HT-29 (cell line): ENCODE results near the gene SPIN2A. TPM values are rescaled to one million over a fixed set of nuclear protein-coding genes. Genes with fewer than 3 reads are reported as not detected.
A peak's percentile ranks its signal among the peaks of the same experiment; 100 is the strongest.
"Not testable (repeated sequence)": the region's sequence is repeated elsewhere in the genome, so short reads cannot be mapped to it uniquely, and the experiment has no call there.

Source experiments
- DNase-seq: peaks from one replicate; pipeline ENCODE4 v3.0.0-alpha.2; 2015; ENCODE audit warnings: low spot score
- total RNA-seq: library from RNA; depleted of rRNA; stranded (reverse); fragments of >200 nt; shearing (Covaris generic); gene quantifications from 2 replicates; pipeline ENCODE4 v1.2.3, GENCODE V29; 2014; rRNA removed

Gene SPIN2A
- 0.08 and 0.56 TPM in 2 replicates for total RNA-seq

DNA sequence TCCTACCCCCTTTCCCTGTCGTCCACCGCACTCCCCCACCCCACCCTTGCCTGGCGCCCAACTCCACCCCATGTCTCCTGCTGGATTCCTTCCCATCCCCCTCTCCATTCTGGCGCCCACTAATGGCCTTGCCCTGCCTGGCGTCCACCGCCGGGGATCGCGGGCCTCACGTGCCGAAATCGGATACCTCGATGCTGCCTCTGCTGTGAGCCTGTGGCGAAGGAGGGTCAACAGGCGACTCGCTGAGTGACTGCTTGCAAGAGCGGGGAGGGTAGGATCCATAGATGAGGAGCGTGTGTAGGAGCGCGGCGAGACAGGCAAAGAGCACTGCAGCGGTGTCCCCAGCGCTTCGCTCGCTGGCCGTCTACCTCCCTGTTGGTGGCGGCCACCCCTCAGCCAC lies at the start of gene SPIN2A:
TSS of gene SPIN2A (minus strand) at position 325 of the 400 bp plus-strand sequence. CDS start 800 bp downstream, outside the sequence.
- not testable (repeated sequence) for DNase-seq

DNA sequence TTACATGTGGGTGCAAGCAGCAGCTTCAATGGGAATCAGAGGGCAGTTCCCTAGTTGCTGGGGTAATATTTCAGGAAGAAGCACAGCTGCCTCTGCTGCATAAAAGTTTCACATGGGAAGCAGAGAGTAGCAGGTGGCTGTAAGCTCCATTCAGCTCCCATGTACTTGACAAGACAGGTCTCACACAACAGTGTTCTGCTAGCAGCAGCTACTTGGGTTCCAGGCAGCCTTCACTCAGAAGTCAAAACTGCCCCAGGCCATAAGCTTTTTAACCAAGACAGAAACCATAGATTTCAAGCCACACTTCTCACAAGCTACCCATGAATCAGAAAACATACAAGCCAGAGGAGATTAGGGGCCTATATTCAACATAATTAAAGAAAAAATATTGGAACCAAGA lies 41.4 kb upstream of the SPIN2A start:
- DNase-seq: no peak

- no peak for DNase-seq
These were observed 39.9 kb upstream of the SPIN2A start for GRCh38 chrX:57177070-57177469.

- no peak for DNase-seq
These were observed 35.3 kb upstream of the SPIN2A start for GRCh38 chrX:57172544-57172943.

- peak; percentile 65 for DNase-seq
These were observed 19.3 kb upstream of the SPIN2A start for GRCh38 chrX:57156397-57157049.

- DNase-seq: no peak
These were observed 18.0 kb upstream of the SPIN2A start for GRCh38 chrX:57155171-57155570.

DNA sequence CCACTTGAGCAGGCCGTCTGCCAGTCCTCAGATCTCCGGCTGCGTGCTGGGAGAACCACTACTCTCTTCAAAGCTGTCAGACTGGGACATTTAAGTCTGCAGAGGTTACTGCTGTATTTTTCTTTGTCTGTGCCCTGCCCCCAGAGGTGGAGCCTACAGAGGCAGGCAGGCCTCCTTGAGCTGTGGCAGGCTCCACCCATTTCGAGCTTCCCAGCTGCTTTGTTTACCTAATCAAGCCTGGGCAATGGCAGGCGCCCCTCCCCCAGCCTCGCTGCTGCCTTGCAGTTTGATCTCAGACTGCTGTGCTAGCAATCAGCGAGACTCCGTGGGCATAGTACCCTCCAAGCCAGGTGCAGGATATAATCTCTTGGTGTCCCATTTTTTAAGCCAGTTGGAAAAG lies 15.0 kb upstream of the SPIN2A start:
- not testable (repeated sequence) for DNase-seq

DNA sequence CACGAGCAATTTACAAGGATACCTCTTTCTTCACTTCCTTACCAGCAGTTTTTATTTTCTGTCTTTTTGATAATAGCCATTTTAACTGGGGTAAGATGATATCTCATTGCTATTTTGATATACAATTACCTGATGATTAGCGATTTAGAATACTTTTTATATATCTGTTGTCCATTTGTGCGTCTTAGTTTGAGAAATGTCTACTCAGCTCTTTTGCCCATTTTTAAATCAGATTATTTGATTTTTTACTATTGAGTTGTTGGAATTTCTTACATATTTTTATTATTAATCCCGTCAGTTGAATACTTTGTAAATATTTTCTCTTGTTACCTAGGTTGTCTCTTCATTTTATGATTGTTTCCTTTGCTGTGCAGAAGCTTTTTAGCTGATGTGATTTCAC lies 1.5 kb upstream of the SPIN2A start:
- no peak for DNase-seq

DNA sequence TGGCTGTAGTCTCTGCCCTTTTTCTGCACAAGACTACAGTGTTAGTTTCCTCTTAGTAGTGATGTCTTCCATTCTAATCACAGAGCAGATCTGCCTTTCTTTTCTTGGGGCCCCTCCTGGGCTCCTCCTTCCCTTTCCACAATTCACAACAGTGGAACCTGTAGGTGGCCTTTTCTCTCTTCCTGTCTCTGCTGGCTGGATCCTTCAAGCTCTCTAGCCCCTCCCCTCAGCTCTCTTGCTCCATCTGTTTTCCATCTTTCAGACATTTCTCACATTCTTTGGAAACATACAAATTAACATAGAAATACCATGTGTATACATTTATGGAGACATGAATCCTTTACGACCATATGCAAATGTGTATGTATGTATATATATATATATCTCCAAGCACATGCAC lies 304 bp upstream of the SPIN2A start:
- no peak for DNase-seq

- DNase-seq: not testable (repeated sequence)
These were observed 608 bp downstream of the SPIN2A start for GRCh38 chrX:57136589-57136988.

DNA sequence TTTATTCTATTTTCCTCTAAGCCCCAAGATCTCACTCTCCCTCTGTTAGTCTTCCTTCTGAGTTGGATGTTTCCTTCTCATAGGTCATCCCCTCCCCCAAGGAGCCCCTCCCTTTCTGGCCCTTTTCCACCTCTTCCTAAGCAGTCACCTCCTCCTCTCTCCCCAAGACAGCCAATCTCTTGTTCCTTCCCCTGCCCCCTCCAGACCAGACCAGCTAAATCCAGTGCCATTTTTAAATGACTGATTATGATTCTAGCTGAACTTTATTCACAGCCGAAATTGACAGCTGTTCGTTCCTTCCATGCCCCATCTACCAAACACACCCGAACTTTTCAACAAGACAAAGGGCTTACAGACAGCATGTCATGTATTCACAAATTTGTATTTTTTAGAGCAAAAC lies 1.9 kb downstream of the SPIN2A start:
- DNase-seq: no peak

- no peak for DNase-seq
These were observed 2.5 kb downstream of the SPIN2A start for GRCh38 chrX:57134702-57135101.

GRCh38 chrX:57133706-57134105 lies 3.5 kb downstream of the SPIN2A start:
- no peak for DNase-seq

GRCh38 chrX:57133284-57133683 lies 3.9 kb downstream of the SPIN2A start:
- DNase-seq: not testable (repeated sequence)

- DNase-seq: no peak
These were observed 5.2 kb downstream of the SPIN2A start for GRCh38 chrX:57132046-57132445.

- no peak for DNase-seq
These were observed 15.4 kb downstream of the SPIN2A start for GRCh38 chrX:57121816-57122215.

DNA sequence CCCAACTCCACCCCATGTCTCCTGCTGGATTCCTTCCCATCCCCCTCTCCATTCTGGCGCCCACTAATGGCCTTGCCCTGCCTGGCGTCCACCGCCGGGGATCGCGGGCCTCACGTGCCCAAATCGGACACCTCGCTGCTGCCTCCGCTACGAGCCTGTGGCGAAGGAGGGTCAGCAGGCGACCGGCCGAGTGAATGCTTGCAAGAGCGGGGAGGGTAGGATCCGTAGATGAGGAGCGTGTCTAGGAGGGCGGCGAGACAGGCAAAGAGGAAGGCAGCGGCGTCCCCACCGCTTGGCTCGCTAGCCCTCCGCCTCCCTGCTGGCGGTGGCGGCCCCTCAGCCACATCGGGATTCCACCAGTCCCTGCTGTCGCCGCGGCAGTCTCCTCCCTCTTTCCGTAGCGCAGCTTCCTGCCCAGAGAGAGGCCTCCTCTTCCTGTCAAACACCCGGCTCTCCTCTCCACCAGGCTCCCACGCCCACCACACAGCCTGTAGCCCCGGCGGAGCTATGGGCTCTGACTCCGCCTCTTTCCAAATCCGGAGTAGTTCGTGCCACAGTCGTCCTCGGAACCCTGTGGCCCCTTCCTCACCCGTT lies 15.9 kb downstream of the SPIN2A start, which contains the start of gene SPIN2B:
TSS of gene SPIN2B (minus strand) at position 387 of the 594 bp plus-strand sequence.
- peak; percentile 65 for DNase-seq

- not testable (repeated sequence) for DNase-seq
These were observed 16.5 kb downstream of the SPIN2A start for GRCh38 chrX:57120619-57121161.

GRCh38 chrX:57119416-57119815 lies 17.8 kb downstream of the SPIN2A start:
- DNase-seq: no peak

DNA sequence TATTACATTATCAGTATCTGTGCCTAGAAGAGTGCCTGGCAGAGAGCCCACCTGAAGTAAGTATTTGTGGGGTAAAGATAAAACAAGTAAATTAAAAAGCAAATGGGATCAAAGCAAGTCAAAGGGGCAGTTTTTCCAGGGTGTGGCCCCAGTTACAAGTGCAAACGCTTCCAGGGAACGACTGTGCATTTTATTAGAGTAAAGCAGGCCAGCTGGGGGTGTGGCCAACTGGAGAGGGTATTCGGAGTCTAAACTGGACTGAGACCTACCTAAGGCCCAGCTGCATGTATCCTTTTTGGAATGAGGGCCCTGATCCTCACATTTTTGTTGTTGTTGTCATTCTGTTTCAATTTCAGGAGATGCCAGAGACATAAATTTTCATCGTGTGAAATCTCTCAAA lies 19.6 kb downstream of the SPIN2A start:
- DNase-seq: not testable (repeated sequence)

GRCh38 chrX:57104921-57105398 lies 32.2 kb downstream of the SPIN2A start:
- no peak for DNase-seq

DNA sequence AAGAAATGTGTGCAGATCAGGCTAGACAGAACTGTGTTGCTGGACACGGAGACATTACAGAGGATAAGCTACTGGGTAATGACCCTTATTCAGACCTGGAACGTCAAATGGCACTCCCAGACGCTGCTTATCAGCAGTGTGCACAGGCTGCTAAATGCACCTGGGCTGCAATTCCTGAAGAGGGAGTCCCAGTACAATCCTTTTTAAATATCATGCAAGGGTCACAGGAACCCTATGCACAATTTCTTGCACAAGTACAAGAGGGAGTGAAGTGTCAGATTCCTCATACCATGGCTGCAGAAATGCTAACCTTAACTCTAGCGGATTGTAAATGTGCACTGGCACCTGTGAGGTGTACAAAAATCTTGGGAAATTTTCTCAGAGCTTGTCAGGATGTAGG lies 32.8 kb downstream of the SPIN2A start:
- DNase-seq: no peak

DNA sequence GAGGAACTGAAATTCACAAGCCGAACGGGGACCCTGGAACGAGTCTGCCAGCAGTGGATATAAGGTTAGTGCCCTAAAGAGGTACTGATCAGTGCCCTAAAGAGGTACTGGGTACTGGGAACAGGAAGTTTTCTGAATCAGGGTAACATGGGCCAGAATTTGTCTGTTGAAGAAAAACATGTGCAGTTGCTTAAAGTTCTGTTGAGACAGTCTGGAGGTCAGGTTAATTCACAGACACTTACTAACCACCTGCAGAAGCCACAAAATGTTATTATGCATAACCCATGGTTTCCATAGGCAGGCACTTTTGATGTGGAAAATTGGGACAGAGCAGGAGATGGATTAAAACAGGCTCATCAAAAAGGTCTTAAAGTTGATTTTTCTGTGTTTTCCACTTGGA lies 33.7 kb downstream of the SPIN2A start:
- no peak for DNase-seq
